SK-N-SH (cell line): ENCODE measurements around the gene VOPP1. TPM values are rescaled to one million over a fixed set of nuclear protein-coding genes. Genes with fewer than 3 reads are reported as not detected.

ENCODE experiments used
- CTCF ChIA-PET: fragments of 300-600, 350-600 bp; formaldehyde crosslinking; extraction: SDS; loops from one replicate; lab custom pipeline; 2021; lab: Yijun Ruan, JAX
- POLR2A ChIA-PET: fragments of 350-600 bp; sonication (Branson Sonifier 250); formaldehyde crosslinking; extraction: SDS; loops from one replicate; lab custom pipeline; 2020; ENCODE audit warnings: antibody characterized with exemption, inconsistent platforms; lab: Yijun Ruan, JAX
- DNase-seq: peaks from one replicate; pipeline ENCODE4 v3.0.0; 2012
- H2AFZ ChIP-seq: fragments of 200-600 bp; sonication (generic); 2 replicates; pipeline ENCODE4 v1.8.1; 2016; ENCODE audit warnings: antibody characterized with exemption, mild to moderate bottlenecking, low read depth
- H3F3A ChIP-seq: fragments of 200-600 bp; sonication (generic); replicated peaks from 2 replicates; pipeline ENCODE3; 2016; ENCODE audit warnings: antibody characterized with exemption, mild to moderate bottlenecking; ENCODE audit not compliant: insufficient read depth
- H3K27ac ChIP-seq, 2 experiments: fragments of 200-500 bp in 1 of 2; fragments of 200-600 bp in 1 of 2; sonication (Bioruptor generic) in 1 of 2; sonication (generic), shearing (Covaris generic) in 1 of 2; 2 replicates each; pipeline versions ENCODE4 v1.5.1 to v1.6.1; 2014 to 2016; ENCODE audit warnings: low read depth in 2 of 2, inconsistent platforms in 1 of 2, low read length in 1 of 2, mild to moderate bottlenecking in 1 of 2, mixed read lengths in 1 of 2
- H3K27me3 ChIP-seq: fragments of 200-600 bp; sonication (generic), shearing (Covaris generic); 2 replicates; pipeline ENCODE4 v1.6.1; 2016; ENCODE audit warnings: mixed run types; ENCODE audit not compliant: insufficient read depth
- H3K36me3 ChIP-seq, 2 experiments: fragments of 200-500 bp in 1 of 2; fragments of 200-600 bp in 1 of 2; sonication (Bioruptor generic) in 1 of 2; sonication (generic) in 1 of 2; replicated peaks in 1 of 2; 2 replicates each; pipeline versions ENCODE3 to v1.5.1; 2014 to 2016; ENCODE audit warnings: low read length in 1 of 2, mild to moderate bottlenecking in 1 of 2; ENCODE audit not compliant: insufficient read depth in 2 of 2, control insufficient read depth in 1 of 2
- H3K4me1 ChIP-seq, 2 experiments: fragments of 200-500 bp in 1 of 2; fragments of 200-600 bp in 1 of 2; sonication (Bioruptor generic) in 1 of 2; sonication (generic), shearing (Covaris generic) in 1 of 2; 2 replicates each; pipeline versions ENCODE4 v1.5.1 to v1.6.1; 2014 to 2016; ENCODE audit warnings: low read depth in 1 of 2, low read length in 1 of 2, mixed run types in 1 of 2; ENCODE audit not compliant: insufficient read depth in 2 of 2, control insufficient read depth in 1 of 2
- H3K4me2 ChIP-seq: fragments of 200-600 bp; sonication (generic), shearing (Covaris generic); 2 replicates; pipeline ENCODE4 v1.6.1; 2017; ENCODE audit warnings: mixed run types
- H3K4me3 ChIP-seq, 2 experiments: fragments of 200-500 bp in 1 of 2; fragments of 200-600 bp in 1 of 2; sonication (Bioruptor generic) in 1 of 2; sonication (generic), shearing (Covaris generic) in 1 of 2; 2 replicates each; pipeline versions ENCODE4 v1.5.1 to v1.8.1; 2014 to 2016; ENCODE audit warnings: low read depth in 2 of 2, inconsistent platforms in 1 of 2, low read length in 1 of 2, mild to moderate bottlenecking in 1 of 2, mixed read lengths in 1 of 2, moderate library complexity in 1 of 2
- H3K79me2 ChIP-seq: fragments of 200-600 bp; sonication (generic); 2 replicates; pipeline ENCODE4 v1.8.1; 2017; ENCODE audit warnings: mild to moderate bottlenecking; ENCODE audit not compliant: insufficient read depth
- H3K9ac ChIP-seq: fragments of 200-600 bp; sonication (generic); 2 replicates; pipeline ENCODE4 v1.6.1; 2017; ENCODE audit warnings: mixed run types
- H3K9me2 ChIP-seq: fragments of 200-600 bp; sonication (generic); 2 replicates; pipeline ENCODE4 v1.6.1; 2017; ENCODE audit warnings: mixed run types
- H3K9me3 ChIP-seq: fragments of 200-600 bp; sonication (generic); 2 replicates; pipeline ENCODE4 v1.6.1; 2017; ENCODE audit warnings: mixed run types, mild to moderate bottlenecking, moderate library complexity
- H4K20me1 ChIP-seq: fragments of 200-600 bp; sonication (generic); 2 replicates; pipeline ENCODE4 v1.6.1; 2017; ENCODE audit warnings: mild to moderate bottlenecking, mixed run types; ENCODE audit not compliant: insufficient read depth
- EZH2phosphoT487 ChIP-seq: fragments of 200-600 bp; sonication (generic); IDR thresholded peaks from 2 replicates; pipeline ENCODE4 v1.6.1; 2017; ENCODE audit warnings: low read depth, mixed run types, mild to moderate bottlenecking, antibody characterized with exemption, moderate library complexity, borderline replicate concordance
- FOSL2 ChIP-seq: IDR thresholded peaks from 2 replicates; pipeline ENCODE4 v1.4.0; 2012; ENCODE audit warnings: low read depth, mild to moderate bottlenecking, moderate library complexity, borderline replicate concordance
- FOXJ3 ChIP-seq: sonication (generic); formaldehyde crosslinking; IDR thresholded peaks from 2 replicates; pipeline ENCODE4 v1.5.1; 2020; ENCODE audit warnings: mild to moderate bottlenecking, missing genetic modification reagents
- NRF1 ChIP-seq: IDR thresholded peaks from 2 replicates; pipeline ENCODE4 v1.6.1; 2012; ENCODE audit warnings: low read depth, mild to moderate bottlenecking, low read length
- RAD21 ChIP-seq: IDR thresholded peaks from 2 replicates; pipeline ENCODE4 v1.6.1; 2012; ENCODE audit warnings: mild to moderate bottlenecking, low read length
- RXRA ChIP-seq: IDR thresholded peaks from 2 replicates; pipeline ENCODE4 v1.4.0; 2012; ENCODE audit warnings: low read depth, mild to moderate bottlenecking, borderline replicate concordance
- SMC3 ChIP-seq: IDR thresholded peaks from 2 replicates; pipeline ENCODE4 v1.6.1; 2012; ENCODE audit warnings: low read depth, low read length, improper control_type of control experiment
- TCF12 ChIP-seq: IDR thresholded peaks from 2 replicates; pipeline ENCODE4 v1.4.0; 2012
- WGBS: methylation state at CpG from one replicate; pipeline ENCODE4 v1.1.6; 2017; ENCODE audit warnings: low lambda C conversion rate; 5-methylcytosine and 5-hydroxymethylcytosine counted together
- polyA plus RNA-seq, 3 experiments: library from polyadenylated mRNA; depleted of rRNA; stranded (reverse); fragments of >200 nt; gene quantifications; 2 replicates each; pipeline ENCODE4 v1.2.3, GENCODE V29; 2012
- TF ChIP-seq, protein P1 (sequence below): fragments of 200-600 bp; sonication (generic); IDR thresholded peaks from 2 replicates; pipeline ENCODE4 v1.6.1; 2017; ENCODE audit warnings: antibody characterized with exemption, mild to moderate bottlenecking, moderate library complexity

The VOPP1 gene
- polyA plus RNA-seq, 1 of the 3 experiments (the other 2 are of a cell fraction), result 69.5 TPM

- WGBS, result 90% methylated on average over 8 of the region's 8 CpGs
- peaks cover 98% of the 10 kb centered on the region for H4K20me1 ChIP-seq
- no peak for DNase-seq
- H3K4me3 ChIP-seq, result no peak overlapping the region
- H3K4me2 ChIP-seq, result 0 out of 2 replicates have a peak overlapping the region, but pooled peaks have one; percentile 5
- H3K9ac ChIP-seq, result no peak overlapping the region
- H3K27me3 ChIP-seq, result no peaks in the 10 kb centered on the region
- peaks cover 0 to 5% of the 10 kb centered on the region in 2 experiments for H3K36me3 ChIP-seq
- ChIA-PET POLR2A (interaction anchor here (0.5 kb wide), 1 partner anchor 10 kb away, joined by 3 read pairs; no protein-coding TSS in a partner anchor), CTCF (interaction anchor here (0.7 to 1.5 kb wide), 6 partner anchors 17 to 759 kb away, joined by 3 to 4 read pairs (median 3); no protein-coding TSS in a partner anchor)
- no peaks in the 10 kb centered on the region for H3K9me3 ChIP-seq
- H3K27ac ChIP-seq, result no peak overlapping the region
- peaks cover 28 to 30% of the 10 kb centered on the region in 2 experiments for H3K4me1 ChIP-seq
- TF ChIP-seq EZH2phosphoT487 (no peak), RAD21 (no peak), TCF12 (no peak), NRF1 (no peak), SMC3 (no peak)
- H3K9me2 ChIP-seq, result no peaks in the 10 kb centered on the region
- peaks cover 100% of the 10 kb centered on the region for H3K79me2 ChIP-seq
- H3F3A ChIP-seq, result peaks cover 15% of the 10 kb centered on the region
- no peak overlapping the region for H2AFZ ChIP-seq
These were observed 40.0 kb downstream of the VOPP1 start for GRCh38 chr7:55532150-55532917.

DNA sequence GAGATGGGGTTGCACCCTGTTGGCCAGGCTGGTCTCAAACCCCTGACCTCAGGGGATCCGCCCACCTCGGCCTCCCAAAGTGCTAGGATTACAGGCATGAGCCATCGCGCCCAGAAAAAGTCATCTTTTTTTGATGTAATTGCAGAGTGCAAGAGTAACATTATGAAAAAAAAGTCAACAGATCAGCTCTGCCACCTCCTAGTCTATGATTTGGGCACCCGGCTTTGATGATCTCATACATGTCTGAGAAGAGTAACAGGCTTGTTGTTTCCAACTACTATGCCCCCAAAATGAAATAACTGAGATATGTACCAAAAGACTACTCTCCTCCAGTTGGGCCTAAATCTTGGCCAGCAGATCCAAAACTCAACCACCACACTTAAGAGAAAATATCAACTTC lies 40.8 kb downstream of the VOPP1 start:
- ChIA-PET POLR2A (no interaction called here), CTCF (interaction anchor here (1.0 to 1.5 kb wide), 3 partner anchors 16 to 433 kb away, joined by 3 to 4 read pairs (median 3); no protein-coding TSS in a partner anchor)

More for the DNA sequence above, 40.8 kb downstream of the VOPP1 start:
- H3K4me3 ChIP-seq, result no peak overlapping the region
- no peak for DNase-seq
- no peak overlapping the region for H3K9ac ChIP-seq
- peaks cover 98% of the 10 kb centered on the region for H4K20me1 ChIP-seq
- H2AFZ ChIP-seq, result no peak overlapping the region
- peaks cover 100% of the 10 kb centered on the region for H3K79me2 ChIP-seq
- H3K4me2 ChIP-seq, result no peak overlapping the region
- no peak overlapping the region for H3K27ac ChIP-seq
- TF ChIP-seq, protein P1, sequence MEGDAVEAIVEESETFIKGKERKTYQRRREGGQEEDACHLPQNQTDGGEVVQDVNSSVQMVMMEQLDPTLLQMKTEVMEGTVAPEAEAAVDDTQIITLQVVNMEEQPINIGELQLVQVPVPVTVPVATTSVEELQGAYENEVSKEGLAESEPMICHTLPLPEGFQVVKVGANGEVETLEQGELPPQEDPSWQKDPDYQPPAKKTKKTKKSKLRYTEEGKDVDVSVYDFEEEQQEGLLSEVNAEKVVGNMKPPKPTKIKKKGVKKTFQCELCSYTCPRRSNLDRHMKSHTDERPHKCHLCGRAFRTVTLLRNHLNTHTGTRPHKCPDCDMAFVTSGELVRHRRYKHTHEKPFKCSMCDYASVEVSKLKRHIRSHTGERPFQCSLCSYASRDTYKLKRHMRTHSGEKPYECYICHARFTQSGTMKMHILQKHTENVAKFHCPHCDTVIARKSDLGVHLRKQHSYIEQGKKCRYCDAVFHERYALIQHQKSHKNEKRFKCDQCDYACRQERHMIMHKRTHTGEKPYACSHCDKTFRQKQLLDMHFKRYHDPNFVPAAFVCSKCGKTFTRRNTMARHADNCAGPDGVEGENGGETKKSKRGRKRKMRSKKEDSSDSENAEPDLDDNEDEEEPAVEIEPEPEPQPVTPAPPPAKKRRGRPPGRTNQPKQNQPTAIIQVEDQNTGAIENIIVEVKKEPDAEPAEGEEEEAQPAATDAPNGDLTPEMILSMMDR, result no peak
- TF ChIP-seq FOSL2 (no peak), SMC3 (no peak), FOXJ3 (CRISPR knock-in tag) (no peak), RXRA (no peak)
- H3K9me3 ChIP-seq, result no peaks in the 10 kb centered on the region
- H3K36me3 ChIP-seq, result peaks cover 0 to 5% of the 10 kb centered on the region in 2 experiments
- 92% methylated on average over 5 of the region's 5 CpGs for WGBS
- H3K9me2 ChIP-seq, result no peaks in the 10 kb centered on the region
- peaks cover 30% of the 10 kb centered on the region in 2 experiments for H3K4me1 ChIP-seq
- peaks cover 15% of the 10 kb centered on the region for H3F3A ChIP-seq
- H3K27me3 ChIP-seq, result no peaks in the 10 kb centered on the region
